ENCODE measurements around the gene HS6ST1.

HS6ST1 gene

DNA sequence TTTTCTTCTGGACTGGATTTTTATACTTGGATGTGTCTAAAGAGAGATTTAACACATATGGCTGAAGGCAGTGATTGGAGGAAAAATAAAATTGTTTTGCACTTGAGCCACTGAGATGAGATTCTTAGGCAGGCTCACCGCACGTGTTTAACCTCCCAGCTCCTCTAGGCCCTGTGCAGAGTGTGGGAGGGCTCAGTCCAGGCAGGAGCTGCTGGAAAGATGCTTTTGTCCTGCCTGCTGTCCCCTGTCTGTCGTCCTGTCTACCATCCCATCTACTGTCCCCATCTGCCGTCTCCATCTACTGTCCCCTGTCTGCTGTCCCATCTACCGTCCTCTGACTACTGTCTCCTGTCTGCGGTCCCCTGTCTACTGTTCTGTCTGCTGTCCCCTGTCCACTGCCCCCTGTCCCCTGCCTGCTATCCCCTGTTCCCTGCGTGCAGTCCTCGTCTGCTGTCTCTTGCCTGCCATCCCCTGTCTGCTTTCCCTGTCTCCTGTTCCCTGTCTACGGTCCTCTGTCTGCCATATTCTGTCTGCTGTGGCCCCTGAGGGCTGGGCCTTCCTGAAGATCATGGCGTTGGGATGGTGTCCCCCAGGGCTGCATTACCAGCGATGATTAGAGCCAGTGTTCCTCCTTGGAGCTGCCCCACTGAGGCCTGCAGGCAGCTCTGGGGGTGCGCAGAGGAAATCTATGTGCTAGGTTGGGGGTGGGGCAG lies 43.7 kb upstream of the HS6ST1 start:
- no peaks in the 10 kb centered on the region for H3K36me3 ChIP-seq (ENCODE audit: insufficient read depth)
- TF ChIP-seq, protein P1, sequence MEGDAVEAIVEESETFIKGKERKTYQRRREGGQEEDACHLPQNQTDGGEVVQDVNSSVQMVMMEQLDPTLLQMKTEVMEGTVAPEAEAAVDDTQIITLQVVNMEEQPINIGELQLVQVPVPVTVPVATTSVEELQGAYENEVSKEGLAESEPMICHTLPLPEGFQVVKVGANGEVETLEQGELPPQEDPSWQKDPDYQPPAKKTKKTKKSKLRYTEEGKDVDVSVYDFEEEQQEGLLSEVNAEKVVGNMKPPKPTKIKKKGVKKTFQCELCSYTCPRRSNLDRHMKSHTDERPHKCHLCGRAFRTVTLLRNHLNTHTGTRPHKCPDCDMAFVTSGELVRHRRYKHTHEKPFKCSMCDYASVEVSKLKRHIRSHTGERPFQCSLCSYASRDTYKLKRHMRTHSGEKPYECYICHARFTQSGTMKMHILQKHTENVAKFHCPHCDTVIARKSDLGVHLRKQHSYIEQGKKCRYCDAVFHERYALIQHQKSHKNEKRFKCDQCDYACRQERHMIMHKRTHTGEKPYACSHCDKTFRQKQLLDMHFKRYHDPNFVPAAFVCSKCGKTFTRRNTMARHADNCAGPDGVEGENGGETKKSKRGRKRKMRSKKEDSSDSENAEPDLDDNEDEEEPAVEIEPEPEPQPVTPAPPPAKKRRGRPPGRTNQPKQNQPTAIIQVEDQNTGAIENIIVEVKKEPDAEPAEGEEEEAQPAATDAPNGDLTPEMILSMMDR (conservative IDR thresholded peaks at IDR 0.05; ENCODE audit: low read depth, low read length): no peak
- no peak overlapping the region for H3K4me2 ChIP-seq
- no peak overlapping the region for H3K9ac ChIP-seq
- H3K27me3 ChIP-seq (ENCODE audit: insufficient read depth, low read depth): no peaks in the 10 kb centered on the region
- no peaks in the 10 kb centered on the region for H3K79me2 ChIP-seq (ENCODE audit: insufficient read depth, low read depth)
- H4K20me1 ChIP-seq (ENCODE audit: insufficient read depth): no peaks in the 10 kb centered on the region
- H3K4me1 ChIP-seq (ENCODE audit: low read depth, poor library complexity, severe bottlenecking): no peaks in the 10 kb centered on the region
- no peak overlapping the region for H3K4me3 ChIP-seq (IDR thresholded peaks at IDR 0.05; ENCODE audit: insufficient read depth, low read depth, low read length)
- no peak overlapping the region for H2AFZ ChIP-seq (ENCODE audit: low read depth)
- no peak overlapping the region for H3K27ac ChIP-seq

DNA sequence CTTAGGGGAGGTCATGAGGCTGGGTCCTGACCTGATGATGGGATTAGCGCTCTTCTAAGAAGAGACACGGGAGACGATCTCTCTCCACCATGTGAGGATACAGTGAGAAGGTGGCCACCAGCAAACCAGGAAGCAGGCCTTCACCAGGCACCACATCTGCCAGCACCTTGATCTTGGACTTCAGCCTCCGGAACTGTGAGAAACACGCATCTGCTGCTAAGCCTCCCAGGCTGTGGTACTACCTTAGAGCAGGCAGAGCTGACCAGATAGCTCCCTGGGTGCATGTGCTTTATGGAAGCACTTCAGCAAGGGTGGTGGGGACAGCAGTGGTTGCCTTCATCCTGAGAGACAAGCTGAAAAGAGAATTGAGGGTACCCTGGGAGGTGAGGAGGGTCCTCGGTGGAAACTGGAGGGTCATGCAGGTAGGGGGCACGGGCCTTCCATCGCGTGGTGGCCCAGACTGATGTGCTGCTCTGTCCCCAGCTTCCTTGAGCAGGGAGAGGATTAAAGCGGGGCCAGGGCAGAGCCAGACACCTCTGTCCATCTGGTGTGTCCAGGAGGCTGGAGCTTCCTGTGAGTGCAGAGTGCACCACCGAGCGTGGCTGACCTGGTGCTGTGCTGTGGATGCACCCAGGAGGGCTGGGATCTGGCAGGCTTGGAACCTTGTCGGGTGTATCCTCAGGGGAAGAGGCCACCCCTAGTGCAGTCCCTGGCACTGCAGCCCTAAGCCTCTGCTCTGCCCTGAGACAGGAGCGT lies 42.9 kb upstream of the HS6ST1 start:
- no peak overlapping the region for H3K4me2 ChIP-seq
- no peak overlapping the region for H3K27ac ChIP-seq
- no peak overlapping the region for H3K9ac ChIP-seq
- H3K27me3 ChIP-seq (ENCODE audit: insufficient read depth, low read depth): no peaks in the 10 kb centered on the region
- no peak overlapping the region for H2AFZ ChIP-seq (ENCODE audit: low read depth)
- H3K79me2 ChIP-seq (ENCODE audit: insufficient read depth, low read depth): no peaks in the 10 kb centered on the region
- TF ChIP-seq, protein P1 (conservative IDR thresholded peaks at IDR 0.05; ENCODE audit: low read depth, low read length): no peak
- no peaks in the 10 kb centered on the region for H4K20me1 ChIP-seq (ENCODE audit: insufficient read depth)
- H3K36me3 ChIP-seq (ENCODE audit: insufficient read depth): no peaks in the 10 kb centered on the region
- no peaks in the 10 kb centered on the region for H3K4me1 ChIP-seq (ENCODE audit: low read depth, poor library complexity, severe bottlenecking)
- no peak overlapping the region for H3K4me3 ChIP-seq (IDR thresholded peaks at IDR 0.05; ENCODE audit: insufficient read depth, low read depth, low read length)

DNA sequence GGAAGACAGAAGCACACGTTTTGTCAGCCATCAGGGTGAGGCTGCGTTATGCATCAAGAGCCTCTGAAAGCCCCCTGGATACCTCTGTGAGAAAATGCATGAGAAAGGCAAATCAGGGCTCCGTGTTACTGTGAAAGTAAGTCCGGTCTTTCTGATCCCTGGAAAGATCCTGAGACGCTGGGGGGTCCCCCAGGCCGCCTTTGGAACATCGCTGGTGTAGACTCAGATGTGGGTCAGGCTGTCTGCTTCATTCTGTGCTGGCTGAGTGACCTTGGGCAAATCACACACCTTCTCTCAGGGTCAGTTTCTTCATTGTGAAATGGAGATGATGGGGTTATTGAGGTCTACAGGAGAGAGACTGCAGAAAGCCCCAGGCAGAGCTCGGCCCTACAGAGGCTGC lies 42.0 kb upstream of the HS6ST1 start:
- Histone ChIP-seq H4K20me1 (ENCODE audit: insufficient read depth) (no peaks in the 10 kb centered on the region), H3K4me2 (no peak overlapping the region), H3K79me2 (ENCODE audit: insufficient read depth, low read depth) (no peaks in the 10 kb centered on the region), H3K27me3 (ENCODE audit: insufficient read depth, low read depth) (no peaks in the 10 kb centered on the region), H3K9ac (no peak overlapping the region), H3K4me1 (ENCODE audit: low read depth, poor library complexity, severe bottlenecking) (no peaks in the 10 kb centered on the region), H2AFZ (ENCODE audit: low read depth) (no peak overlapping the region), H3K27ac (no peak overlapping the region), H3K4me3 (IDR thresholded peaks at IDR 0.05; ENCODE audit: insufficient read depth, low read depth, low read length) (no peak overlapping the region), H3K36me3 (ENCODE audit: insufficient read depth) (no peaks in the 10 kb centered on the region)
- TF ChIP-seq, protein P1 (conservative IDR thresholded peaks at IDR 0.05; ENCODE audit: low read depth, low read length): no peak

DNA sequence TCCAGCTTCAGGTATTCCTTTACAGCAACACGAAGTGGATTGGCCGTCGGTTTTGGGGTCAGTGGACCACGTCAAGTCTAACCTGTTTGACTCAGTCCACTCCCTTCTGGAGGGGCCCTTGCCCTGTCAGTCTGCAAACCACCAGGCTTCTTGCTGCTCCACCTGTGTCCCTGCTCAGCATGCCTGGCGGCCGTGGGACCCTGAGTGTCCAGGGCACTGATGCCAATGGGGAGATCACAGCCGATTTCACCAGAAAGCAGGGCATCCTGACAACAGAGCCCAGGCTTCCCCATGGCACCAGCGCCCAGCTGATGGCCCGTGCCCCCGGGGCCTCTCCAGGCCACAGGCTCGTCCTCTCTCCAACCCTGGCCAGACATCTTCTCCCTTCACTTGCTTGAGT lies 41.2 kb upstream of the HS6ST1 start:
- TF ChIP-seq, protein P1 (conservative IDR thresholded peaks at IDR 0.05; ENCODE audit: low read depth, low read length): no peak
- Histone ChIP-seq H3K4me2 (no peak overlapping the region), H3K79me2 (ENCODE audit: insufficient read depth, low read depth) (no peaks in the 10 kb centered on the region), H3K4me3 (IDR thresholded peaks at IDR 0.05; ENCODE audit: insufficient read depth, low read depth, low read length) (no peak overlapping the region), H3K9ac (no peak overlapping the region), H3K27ac (no peak overlapping the region), H3K36me3 (ENCODE audit: insufficient read depth) (no peaks in the 10 kb centered on the region), H3K4me1 (ENCODE audit: low read depth, poor library complexity, severe bottlenecking) (no peaks in the 10 kb centered on the region), H3K27me3 (ENCODE audit: insufficient read depth, low read depth) (no peaks in the 10 kb centered on the region), H2AFZ (ENCODE audit: low read depth) (no peak overlapping the region), H4K20me1 (ENCODE audit: insufficient read depth) (no peaks in the 10 kb centered on the region)
